CD4-positive, alpha-beta T cell treated with Interferon gamma for 1 hour (primary cell): ENCODE data around the gene FBN1.

Source experiments
- DNase-seq: peaks from one replicate; pipeline ENCODE4 v3.0.0-alpha.2; 2020

The FBN1 gene

DNA sequence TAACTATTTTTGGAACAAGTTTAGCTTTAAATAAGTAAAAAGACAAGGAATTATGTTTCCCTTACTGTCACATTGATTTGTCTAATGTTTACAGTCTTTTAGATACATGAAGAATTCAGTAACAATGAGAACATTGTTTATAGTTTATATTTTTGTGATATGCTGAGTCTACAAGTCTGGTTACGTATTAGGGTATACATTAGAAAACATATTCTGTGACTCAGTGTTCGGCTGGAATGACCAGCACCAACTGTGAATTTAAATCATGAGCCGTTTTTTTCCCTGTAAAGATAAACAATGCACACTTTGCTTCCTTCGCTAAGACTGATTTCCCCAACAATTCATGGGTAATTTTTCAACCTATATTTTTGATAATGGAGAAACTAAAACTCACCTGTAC, 182.8 kb downstream of the FBN1 start:
- DNase-seq = no peak

DNA sequence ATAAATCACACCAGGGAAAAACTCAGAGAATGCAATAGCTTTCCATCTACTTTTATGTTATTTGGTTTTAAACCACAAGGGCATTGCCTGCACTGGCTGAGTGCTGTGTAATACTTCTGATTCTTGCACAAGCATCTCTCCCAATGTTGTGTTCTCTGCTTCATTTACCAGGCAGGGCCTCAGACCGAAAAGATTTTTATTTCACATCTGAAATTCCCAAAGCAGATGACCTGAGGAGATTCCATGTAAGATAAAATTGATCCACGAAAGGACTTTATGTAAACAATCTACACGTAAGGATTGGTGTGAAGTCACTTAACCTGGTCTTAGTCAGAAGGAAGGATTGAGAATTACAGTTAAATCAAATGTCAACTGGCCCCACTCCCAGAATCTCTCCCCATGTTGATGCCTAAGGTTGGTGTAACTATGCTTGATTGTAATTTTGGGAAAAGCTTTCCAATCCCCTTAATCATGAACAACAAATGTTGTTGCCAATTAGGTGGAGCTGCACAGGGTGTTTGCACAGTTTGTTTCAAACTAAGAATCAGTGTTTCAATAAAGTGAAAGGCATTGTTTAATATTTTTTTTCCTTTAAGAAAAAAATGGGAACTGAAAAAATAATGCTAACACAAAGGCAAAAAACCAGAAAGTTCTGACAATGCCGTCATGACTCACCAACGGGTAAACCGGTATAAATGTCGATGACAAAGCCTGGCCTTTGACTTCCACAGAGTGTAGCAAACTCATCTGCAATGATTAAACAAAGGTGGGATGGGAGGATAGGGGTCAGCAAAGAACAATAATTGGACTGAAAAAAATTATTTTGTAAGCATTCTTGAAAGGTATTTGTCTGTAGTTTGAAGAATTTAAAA, 185.7 kb downstream of the FBN1 start:
- no peak for DNase-seq

DNA sequence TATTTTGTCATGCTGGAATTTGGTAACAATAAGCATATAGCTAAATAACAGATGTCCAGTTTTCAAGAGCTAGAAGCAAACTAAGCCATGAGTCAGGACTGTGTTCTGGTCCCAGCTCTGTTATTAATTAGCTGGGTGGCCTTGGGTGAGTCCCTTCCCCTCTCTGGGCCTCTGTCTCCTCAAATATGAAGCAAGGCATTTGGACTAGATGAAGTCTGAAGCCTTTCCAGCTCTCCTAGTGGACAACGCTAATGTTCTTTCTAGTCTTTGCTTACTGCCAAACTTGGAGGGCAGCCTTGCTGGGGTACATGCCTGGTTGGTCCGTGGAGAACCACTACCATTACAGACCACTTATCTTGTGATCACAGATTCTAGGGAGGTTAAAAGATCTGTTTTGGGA, 186.6 kb downstream of the FBN1 start:
- no peak for DNase-seq

DNA sequence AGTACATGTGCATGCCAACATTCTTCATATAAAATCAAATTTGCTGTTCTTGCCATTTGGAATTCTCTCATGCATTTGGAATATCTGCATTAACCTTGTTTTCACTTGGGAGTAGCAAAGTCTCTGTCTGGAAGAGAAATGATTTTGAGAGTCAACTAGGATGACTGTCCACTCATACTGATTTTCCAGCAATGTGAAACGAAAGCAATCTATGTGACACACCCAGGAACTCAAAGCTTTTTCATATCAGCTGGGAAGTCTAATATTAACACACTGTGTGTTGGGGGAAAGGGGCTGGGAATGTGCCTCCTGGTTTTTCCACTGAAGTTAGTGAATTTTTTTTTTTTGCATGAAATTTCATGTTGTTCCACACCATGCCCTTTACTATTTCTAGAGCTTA, 189.4 kb downstream of the FBN1 start:
- no peak for DNase-seq

DNA sequence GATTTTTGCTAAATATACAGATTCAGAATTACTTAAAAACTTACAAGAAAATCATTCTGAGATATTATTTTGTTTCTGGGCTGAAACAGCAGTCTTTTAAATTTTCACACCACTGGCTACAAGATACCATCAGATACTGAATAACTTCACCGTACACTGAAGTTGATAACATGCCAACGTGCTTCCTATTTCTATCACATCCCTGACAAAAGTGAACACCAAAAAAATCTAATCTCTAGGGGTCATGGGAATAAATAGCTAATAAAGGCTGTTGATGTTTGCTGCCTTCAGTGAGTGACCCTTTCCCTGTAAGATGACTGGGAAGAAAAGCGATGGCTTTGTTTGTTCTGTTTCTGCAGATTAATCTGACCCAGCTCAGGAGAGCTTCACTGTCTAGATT, 193.8 kb downstream of the FBN1 start:
- DNase-seq = no peak

DNA sequence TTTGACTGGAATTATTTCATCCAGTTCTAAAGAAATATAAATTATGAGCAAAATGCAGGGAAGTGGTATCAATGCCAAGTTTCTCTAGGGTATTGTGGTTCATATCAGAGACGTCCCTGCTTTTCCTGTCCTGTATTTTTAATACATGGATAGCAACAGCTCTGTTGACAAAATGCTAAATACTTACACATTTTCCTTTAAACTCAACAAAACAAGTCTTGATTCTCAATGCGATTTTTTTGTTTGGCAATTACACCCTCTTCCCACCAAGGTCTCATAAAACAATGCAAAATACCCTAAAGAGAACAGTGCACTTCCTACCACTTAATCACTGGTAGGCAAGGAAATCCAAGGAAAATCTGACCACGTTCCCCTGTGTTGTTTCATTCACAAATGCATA, 194.3 kb downstream of the FBN1 start:
- DNase-seq = no peak

DNA sequence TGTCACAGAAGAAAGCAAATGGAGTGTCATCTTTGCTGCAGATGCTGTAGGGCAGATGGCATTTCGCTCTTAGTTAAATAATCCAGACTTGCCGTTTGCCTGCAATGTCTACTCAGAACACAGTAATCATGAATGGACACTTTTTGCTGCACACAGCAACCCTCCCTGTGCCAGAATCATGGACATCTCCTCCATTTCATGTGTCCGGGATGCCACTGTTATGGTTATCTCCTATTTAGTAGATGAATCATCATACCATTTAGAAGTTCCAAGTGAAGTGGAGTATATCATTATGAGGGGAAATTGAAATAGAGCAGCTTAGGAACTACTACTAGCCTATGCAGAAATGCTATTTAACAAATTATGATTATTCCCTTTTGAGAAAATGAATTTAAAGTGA, 195.8 kb downstream of the FBN1 start:
- DNase-seq = no peak

DNA sequence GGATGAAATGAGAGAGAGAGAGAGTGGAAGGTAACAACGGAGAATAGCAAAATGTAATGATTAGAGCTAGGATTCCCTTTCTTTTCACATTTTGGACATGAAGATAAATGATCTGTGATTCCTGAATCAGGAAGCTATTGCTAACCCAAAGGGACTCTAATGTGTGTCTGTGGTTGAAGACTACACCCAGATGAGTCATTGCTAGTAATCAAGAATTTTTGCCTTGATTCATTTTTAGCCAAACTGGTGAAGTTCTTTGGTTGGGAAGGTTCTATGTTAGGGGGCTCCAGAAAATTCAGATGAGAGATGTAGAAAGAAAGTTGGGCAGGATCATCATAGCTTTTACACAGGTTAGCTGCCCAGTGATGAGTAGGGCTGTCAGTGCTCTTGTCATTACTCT, 197.9 kb downstream of the FBN1 start:
- DNase-seq = no peak

DNA sequence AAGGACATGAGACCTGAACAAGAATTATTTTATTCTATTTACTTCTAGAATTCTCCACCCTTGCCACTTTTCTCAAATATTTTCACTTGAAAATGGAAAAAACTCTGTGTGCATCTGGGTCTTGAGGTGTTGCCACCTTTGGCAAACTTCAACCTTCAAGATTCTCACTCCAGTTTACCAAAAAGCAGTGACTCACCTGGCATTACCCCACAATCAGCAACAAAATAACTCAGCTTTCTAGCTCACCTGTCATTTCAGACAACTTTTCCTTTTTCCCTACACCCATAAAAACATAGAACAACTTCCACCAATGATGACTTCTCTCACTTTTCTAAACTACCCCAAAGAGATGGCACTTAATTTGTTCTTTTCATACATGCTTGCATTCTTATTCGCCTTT, 198.5 kb downstream of the FBN1 start:
- DNase-seq = no peak

DNA sequence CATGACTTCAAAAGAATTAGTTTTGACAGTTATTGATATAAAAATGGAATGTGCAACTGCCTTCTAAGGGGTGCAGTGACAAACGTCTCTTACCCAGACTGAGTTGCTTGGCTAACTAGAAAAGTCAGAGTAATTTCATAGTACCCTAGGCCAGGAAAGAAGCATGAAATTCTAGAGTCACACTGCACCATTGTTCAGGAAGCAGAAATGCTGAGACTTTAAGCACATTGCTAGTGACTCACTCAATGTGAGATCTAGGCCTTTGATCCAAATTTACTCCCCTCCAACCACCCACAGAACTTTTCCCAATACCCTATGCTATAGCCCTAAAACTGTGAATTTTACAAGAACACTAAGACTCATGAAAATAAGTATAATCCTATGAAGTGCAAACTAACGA, 203.5 kb downstream of the FBN1 start:
- DNase-seq = no peak

DNA sequence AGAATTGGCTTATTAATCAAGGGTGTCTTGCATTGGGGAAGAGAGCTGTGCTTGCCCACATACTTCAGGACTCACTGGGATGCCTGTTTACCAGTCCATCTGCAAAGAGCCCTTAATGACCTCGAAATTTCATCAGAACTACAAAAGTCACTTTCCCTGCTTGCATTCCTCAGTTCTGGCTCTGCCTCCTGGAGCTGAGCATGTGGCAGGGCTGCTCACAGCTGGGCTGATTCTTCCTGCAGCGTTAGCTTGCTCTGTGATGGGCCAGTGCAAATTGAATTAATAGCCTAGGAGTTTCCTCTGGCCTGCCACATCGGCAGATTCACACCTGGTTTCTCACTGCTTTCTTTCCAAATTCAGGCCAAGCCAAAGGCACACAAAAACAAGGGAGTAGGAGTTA, 205.4 kb downstream of the FBN1 start:
- no peak for DNase-seq

DNA sequence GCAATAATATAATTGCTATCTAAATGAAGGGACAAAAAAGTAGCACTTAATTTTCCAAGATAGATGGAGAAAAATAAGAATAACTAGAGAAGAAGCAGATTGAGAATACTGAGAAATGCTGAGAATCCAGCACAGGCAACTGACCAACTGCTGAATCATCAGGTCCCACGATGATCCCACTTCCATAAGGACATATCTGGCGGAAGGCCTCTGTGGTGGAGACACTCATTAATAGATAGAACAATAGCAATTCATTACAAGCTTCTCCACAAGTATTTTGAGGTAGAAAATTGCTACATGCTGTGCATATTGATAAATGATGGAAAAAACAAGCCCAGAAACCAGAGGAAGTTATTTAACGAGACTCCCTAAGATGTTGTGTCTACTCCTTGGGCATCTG, 208.3 kb downstream of the FBN1 start:
- DNase-seq = no peak

DNA sequence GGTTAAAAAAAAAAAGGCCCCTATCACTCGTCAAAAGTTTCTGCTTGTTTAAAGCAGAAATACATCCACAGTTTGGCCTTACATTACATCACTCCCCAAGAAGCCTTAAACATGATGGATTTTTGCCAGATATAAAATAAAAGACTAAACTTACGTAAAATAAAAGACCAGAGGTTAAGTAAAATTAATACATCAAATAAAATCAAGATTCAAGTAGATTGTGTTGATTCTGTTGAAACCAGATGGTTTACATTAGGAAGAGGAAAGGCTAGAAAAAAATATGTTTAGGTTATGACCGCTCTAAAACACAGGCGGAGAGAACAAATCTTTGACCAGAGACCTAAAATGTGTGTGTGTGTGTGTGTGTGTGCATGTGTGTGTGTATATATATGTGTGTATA, 210.2 kb downstream of the FBN1 start:
- no peak for DNase-seq

DNA sequence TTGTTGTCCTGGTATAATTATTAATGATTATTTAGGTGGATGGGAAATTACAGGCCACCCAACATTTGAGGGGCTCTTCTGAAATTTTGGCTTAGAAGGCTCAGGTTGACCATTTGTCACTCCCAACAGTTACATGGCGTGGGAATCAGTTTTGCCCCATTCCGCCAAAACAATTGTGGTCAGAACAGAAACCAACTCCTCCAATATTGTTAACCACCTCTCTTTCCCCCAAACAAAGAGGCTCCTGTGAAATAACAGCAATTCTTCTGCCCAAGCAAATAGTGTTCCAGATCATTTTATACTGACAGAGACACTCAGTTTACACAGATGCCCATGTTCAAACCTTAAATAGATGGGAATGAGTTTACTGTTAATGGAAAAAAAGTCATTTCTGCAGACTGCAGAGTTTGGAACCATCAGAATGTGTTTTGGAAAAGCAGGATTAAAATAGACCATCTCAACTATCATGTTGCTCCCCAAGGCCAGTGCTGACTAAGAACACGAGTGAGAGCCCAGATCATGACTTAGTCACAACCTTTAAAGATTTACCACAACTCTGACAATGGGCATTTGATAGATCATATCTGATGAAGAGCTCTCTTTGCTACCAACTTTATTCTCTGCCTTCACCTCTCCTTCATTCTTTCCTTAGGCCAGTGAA, 212.2 kb downstream of the FBN1 start:
- no peak for DNase-seq

DNA sequence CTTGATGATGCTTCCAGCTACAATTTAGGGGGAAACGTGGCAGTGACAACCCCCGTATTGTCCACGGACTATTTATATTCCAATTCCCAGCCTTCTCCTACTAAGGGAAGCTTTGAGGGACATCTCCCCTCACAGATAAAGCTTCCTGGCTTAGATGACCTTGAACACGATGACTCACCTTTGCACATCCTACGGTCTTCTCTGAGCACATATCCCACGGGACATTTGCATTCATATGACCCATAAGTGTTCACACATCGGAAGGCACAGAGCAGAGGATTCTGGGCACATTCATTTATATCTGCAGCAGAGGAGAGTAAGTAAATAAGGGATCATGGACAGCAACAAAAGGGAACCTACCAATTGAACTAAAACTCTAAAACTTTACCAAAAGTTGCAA, 212.8 kb downstream of the FBN1 start:
- no peak for DNase-seq

DNA sequence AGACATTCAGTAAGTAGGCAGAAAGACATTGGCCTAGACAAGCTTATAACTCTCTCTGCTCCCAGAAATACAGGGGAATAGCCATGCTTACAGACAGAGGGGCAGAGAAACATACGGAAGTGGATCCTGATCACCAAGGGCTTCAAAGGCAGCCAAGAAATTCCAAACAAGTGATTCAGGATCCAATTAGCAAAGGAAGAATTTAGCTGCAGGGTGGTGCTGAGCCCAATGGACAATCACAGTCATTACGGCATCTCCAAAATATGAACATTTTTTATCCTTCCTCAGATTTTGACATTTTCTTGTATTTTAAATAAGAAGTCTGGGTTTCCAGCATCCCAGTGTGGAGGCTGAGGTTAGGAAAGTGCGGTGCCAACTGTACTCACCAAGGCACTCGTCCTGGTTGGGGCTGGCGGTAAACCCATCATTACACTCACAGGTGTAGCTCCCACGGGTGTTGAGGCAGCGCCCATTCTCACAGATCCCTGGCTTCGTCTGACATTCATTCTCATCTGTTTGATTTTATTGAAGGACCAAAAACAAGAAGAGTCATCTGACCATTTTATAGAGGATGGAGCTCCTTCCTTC, 217.5 kb downstream of the FBN1 start:
- DNase-seq = no peak

DNA sequence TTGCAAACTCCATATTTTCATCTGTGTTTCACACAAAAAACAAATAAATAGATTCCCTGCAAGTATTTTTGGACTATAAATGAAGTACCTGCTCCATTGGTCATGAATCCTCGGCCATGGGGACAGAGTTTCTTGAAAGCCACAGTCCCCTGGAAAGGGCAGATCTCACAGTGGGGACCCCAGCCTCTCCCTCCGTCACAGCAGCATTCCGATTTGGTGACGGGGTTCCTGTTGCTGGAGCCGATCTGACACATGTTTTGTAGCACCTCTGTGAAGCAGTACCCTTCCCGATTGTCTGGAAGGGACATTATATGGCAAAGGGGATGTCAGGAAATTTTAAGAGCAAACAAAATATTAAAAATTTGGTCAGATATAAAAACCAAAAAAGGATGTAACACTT, 218.0 kb downstream of the FBN1 start:
- no peak for DNase-seq

DNA sequence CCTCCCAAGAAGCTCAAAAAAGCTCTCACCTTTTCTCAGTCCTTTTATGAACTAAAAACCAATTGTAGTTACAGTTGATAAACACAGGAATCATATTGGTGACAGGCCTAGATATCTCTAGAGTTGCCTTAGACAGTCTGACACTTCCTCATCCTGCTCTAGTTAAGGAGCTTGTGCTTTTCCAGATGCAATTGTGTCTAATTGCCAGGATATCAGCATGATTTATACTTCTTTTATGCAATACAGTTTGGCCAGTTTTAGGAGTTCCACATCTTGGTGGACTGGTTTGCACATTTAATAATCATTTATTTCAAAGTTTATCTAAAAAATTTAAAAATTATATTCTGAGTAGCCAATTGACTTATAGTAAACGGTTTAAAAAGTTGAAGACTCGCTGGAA, 218.6 kb downstream of the FBN1 start:
- no peak for DNase-seq

DNA sequence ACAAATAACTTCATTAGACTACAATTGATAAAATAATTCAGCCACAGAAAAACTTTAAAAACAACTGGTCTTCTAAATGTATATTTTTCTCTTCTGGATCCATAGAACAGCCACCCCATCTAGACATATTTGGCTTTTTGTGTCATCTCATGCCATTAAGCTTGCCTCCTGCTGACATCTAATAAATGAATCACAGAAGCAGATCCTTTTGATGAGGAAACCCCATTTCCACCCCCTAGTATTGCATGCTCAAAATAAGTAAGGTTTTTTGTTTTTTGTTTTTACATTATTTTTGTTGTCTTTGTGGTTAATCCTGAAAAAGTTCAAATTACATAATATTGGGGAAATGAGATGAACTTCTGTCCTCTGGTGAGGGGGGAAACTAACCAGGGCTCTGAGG, 219.5 kb downstream of the FBN1 start:
- no peak for DNase-seq

DNA sequence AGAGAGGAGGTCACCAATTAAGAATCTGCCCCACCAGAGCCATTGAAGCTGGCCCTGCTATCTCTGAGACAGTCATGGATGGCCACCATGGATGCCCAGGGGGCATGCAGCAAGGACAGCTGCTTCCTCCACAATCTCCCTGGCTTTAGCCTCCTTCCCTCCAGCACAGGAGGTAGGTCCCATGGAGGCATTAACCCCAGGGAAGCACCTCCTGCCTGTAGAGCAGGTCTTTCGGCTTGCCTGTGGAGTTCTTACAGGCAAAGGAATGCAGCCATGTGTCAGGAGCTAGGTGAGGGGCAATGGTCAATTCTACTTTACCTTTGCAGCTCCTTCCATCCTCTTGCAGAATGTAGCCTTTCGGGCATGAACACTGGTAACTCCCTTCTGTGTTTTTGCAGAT, 220.5 kb downstream of the FBN1 start:
- DNase-seq = no peak

DNA sequence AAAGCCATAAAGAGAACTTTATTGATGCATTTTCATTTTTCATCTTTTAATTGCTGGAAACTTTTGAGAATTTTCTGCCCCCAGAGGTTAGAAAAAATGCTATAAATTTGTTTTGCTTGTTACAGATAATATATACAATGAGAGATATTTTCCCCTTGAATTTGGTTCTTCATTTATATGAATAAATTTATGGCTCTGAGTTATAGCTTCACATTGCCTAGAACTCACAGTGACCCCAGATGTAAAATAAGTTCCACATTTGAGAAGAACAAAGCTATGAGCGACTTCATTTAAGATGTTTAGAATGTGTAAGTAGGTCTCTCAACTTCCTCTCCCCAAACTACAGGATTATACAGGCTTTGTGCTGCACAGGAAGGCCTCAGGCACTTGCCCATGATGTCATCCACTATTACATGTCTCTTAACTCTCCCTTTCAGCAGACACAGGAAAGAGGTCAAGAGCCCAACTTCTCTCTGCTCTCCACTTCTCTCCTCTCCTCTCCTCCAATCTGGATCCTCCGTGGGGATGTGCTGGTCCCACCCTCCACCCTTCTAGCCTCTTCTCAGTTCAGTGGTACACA, 221.5 kb downstream of the FBN1 start:
- no peak for DNase-seq

DNA sequence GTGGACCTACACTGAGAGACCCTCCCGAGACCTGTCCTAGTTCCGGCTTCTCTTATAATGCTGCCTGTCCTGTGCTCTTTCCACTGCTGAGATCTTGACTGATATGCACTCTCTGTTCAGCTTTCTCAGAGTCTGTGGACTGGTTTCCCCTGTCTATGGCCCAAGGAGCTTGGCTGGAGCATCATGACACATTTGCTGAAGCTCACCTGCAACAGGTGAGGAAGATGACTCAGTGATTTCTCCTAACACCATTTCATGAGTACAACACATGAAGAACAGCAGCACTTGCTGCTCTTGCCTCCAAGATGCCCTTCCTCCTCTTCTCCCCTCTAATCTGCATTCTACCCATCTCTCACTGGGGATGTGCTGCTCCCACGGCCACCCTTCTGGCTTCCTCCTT, 222.2 kb downstream of the FBN1 start:
- DNase-seq = no peak

DNA sequence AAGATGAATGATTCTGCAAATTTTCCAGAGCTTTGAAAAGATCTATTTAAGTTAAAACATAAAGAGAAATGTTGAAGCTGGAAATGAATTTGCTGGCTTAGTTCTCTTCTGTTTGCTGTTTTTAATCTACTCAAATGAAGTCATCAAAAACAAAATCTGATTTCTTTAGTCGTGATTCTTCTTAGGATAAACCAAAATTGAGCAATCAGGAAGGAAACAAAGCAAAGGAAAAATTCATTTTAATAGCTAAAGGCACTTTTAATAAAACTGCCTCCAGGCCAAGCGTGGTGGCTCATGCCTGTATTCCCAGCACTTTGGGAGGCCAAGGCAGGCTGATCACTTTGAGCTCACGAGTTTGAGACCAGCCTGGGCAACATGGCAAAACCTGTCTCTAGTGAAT, 223.1 kb downstream of the FBN1 start:
- DNase-seq = no peak

DNA sequence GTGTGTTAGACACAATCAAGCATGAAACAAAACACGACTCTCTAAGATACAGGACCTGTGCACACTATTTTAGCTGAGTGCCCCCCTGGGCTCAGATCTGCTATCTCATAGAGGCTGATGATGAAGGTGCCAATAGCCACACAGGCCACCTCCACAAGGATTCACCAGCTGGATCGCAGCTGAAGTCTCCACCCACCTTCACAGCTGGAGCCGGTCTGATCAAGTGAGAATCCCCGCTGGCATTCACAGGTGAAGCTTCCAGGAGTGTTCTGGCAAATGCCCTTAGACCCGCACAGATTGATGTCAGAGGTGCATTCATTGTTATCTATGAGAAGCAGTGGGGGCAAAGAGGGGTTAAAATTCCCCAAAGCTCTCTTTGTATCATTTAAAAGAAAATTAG, 224.1 kb downstream of the FBN1 start:
- no peak for DNase-seq
